Mesendoderm (in vitro differentiated cells): Measurements from ENCODE around the gene A1BG.

ENCODE experiments used
- DNase-seq: peaks from one replicate; pipeline ENCODE4 v3.0.0; 2013
- H2AK5ac ChIP-seq: 2 replicates; pipeline ENCODE4 v1.6.1; 2013; ENCODE audit warnings: low read length, inconsistent platforms
- H2BK120ac ChIP-seq: 2 replicates; pipeline ENCODE4 v1.6.1; 2013; ENCODE audit warnings: low read depth, mild to moderate bottlenecking, low read length, moderate library complexity, mixed read lengths
- H2BK15ac ChIP-seq: replicated peaks from 2 replicates; pipeline ENCODE4 v1.6.1; 2013; ENCODE audit warnings: low read depth, mild to moderate bottlenecking, moderate library complexity
- H2BK5ac ChIP-seq: 2 replicates; pipeline ENCODE4 v1.6.1; 2013; ENCODE audit warnings: low read length, inconsistent platforms
- H3K18ac ChIP-seq: 2 replicates; pipeline ENCODE4 v1.6.1; 2013; ENCODE audit warnings: mild to moderate bottlenecking, low read length, mixed read lengths
- H3K23ac ChIP-seq: one replicate; pipeline ENCODE4 v1.6.1; 2013; ENCODE audit warnings: low read length
- H3K27ac ChIP-seq: 2 replicates; pipeline ENCODE4 v1.5.1; 2013; ENCODE audit warnings: low read depth, mild to moderate bottlenecking, inconsistent platforms, low read length, moderate library complexity
- H3K27me3 ChIP-seq: 2 replicates; pipeline ENCODE4 v1.6.1; 2013; ENCODE audit warnings: low read length, control low read depth, mild to moderate bottlenecking, inconsistent platforms; ENCODE audit not compliant: insufficient read depth, poor library complexity
- H3K36me3 ChIP-seq: 2 replicates; pipeline ENCODE4 v1.6.1; 2013; ENCODE audit warnings: low read length, inconsistent platforms; ENCODE audit not compliant: control insufficient read depth, insufficient read depth
- H3K4ac ChIP-seq: one replicate; pipeline ENCODE4 v1.6.1; 2013; ENCODE audit warnings: low read depth, mild to moderate bottlenecking, low read length, moderate library complexity
- H3K4me1 ChIP-seq: 2 replicates; pipeline ENCODE4 v1.6.1; 2013; ENCODE audit warnings: low read depth, low read length, inconsistent platforms; ENCODE audit not compliant: control insufficient read depth
- H3K4me2 ChIP-seq: 2 replicates; pipeline ENCODE4 v1.6.1; 2013; ENCODE audit warnings: low read length
- H3K4me3 ChIP-seq: 2 replicates; pipeline ENCODE4 v1.5.1; 2013; ENCODE audit warnings: mild to moderate bottlenecking, low read length
- H3K56ac ChIP-seq: one replicate; pipeline ENCODE4 v1.6.1; 2013; ENCODE audit warnings: low read length
- H3K79me1 ChIP-seq: 2 replicates; pipeline ENCODE4 v1.6.1; 2013; ENCODE audit warnings: low read length, inconsistent platforms
- H3K79me2 ChIP-seq: 2 replicates; pipeline ENCODE4 v1.6.1; 2013; ENCODE audit warnings: mild to moderate bottlenecking, low read length; ENCODE audit not compliant: control insufficient read depth, insufficient read depth
- H3K9ac ChIP-seq: 2 replicates; pipeline ENCODE4 v1.6.1; 2013; ENCODE audit warnings: low read length, inconsistent platforms
- H4K5ac ChIP-seq: one replicate; pipeline ENCODE4 v1.6.1; 2013; ENCODE audit warnings: low read length
- H4K8ac ChIP-seq: one replicate; pipeline ENCODE4 v1.6.1; 2013; ENCODE audit warnings: low read depth, mild to moderate bottlenecking, control low read depth, low read length, moderate library complexity
- WGBS: extraction: QIAGEN DNeasy Blood & Tissue Kit; methylation state at CpG from one replicate; pipeline ENCODE4 v1.1.7; 2013; ENCODE audit warnings: low lambda C conversion rate, missing lambda C conversion rate; ENCODE audit not compliant: insufficient coverage; ENCODE audit errors: extremely low coverage; 5-methylcytosine and 5-hydroxymethylcytosine counted together

A1BG gene

GRCh38 chr19:58356766-58357480 is 3.6 kb upstream of the A1BG start:
- Histone ChIP-seq H4K8ac (no peak overlapping the region), H2BK5ac (no peak overlapping the region), H3K23ac (no peak overlapping the region), H3K4me2 (no peak overlapping the region), H3K4me1 (no peaks in the 10 kb centered on the region), H3K79me2 (no peaks in the 10 kb centered on the region), H3K4me3 (no peak overlapping the region), H3K36me3 (no peaks in the 10 kb centered on the region), H3K56ac (no peak overlapping the region), H4K5ac (no peak overlapping the region), H2BK15ac (no peak overlapping the region), H2BK120ac (no peak overlapping the region), H3K27me3 (no peaks in the 10 kb centered on the region), H3K27ac (no peak overlapping the region), H3K9ac (no peak overlapping the region), H3K4ac (no peak overlapping the region), H3K18ac (no peak overlapping the region), H2AK5ac (no peak overlapping the region), H3K79me1 (no peaks in the 10 kb centered on the region)
- no peak for DNase-seq
- WGBS, result no CpG with 5 or more reads among the region's 75 CpGs

DNA sequence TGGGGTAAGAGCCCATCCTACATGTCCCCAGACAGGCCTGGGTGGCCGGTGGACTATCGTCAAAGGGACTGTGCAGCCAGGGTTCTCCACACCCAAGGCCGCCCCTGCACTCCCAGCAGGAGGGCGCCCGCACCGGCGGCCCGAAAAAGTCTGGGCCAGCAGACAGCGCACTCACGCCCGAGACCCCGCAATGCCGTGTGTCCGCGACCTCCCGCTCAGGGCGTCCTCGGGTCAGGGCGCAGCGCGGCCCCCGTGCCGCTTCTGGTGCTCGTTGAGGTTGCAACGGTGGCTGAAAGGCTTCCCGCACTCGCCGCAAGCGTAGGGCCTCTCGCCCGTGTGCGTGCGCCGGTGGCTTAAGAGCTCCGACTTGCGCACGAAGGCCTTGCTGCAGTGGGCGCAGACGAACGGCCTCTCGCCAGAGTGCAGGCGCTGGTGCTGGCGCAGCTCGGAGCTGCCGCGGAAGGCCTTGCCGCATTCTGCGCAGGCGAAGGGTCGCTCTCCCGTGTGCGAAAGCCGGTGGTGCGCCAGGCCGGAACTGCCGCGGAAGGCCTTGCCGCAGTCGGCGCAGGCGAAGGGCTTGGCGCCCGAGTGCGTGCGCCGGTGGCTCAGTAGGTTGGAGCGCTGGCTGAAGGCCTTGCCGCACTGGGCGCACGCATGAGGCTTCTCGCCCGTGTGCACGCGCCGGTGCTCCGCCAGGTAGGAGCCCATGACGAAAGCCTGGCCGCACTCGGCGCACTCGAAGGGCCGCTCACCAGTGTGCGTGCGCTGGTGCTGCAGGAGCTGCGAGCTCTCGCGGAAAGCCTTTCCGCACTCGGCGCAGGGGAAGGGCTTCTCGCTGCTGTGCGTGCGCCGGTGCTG is 2.8 kb upstream of the A1BG start:
- Histone ChIP-seq H2BK15ac (no peak overlapping the region), H3K36me3 (no peaks in the 10 kb centered on the region), H3K27me3 (no peaks in the 10 kb centered on the region), H3K18ac (no peak overlapping the region), H3K9ac (no peak overlapping the region), H4K8ac (no peak overlapping the region), H3K4me2 (no peak overlapping the region), H3K4me1 (no peaks in the 10 kb centered on the region), H3K4ac (no peak overlapping the region), H2AK5ac (no peak overlapping the region), H2BK5ac (no peak overlapping the region), H2BK120ac (no peak overlapping the region), H3K79me2 (no peaks in the 10 kb centered on the region), H3K23ac (no peak overlapping the region), H3K27ac (no peak overlapping the region), H3K79me1 (no peaks in the 10 kb centered on the region), H3K56ac (no peak overlapping the region), H4K5ac (no peak overlapping the region), H3K4me3 (no peak overlapping the region)
- no CpG with 5 or more reads among the region's 94 CpGs for WGBS
- no peak for DNase-seq

DNA sequence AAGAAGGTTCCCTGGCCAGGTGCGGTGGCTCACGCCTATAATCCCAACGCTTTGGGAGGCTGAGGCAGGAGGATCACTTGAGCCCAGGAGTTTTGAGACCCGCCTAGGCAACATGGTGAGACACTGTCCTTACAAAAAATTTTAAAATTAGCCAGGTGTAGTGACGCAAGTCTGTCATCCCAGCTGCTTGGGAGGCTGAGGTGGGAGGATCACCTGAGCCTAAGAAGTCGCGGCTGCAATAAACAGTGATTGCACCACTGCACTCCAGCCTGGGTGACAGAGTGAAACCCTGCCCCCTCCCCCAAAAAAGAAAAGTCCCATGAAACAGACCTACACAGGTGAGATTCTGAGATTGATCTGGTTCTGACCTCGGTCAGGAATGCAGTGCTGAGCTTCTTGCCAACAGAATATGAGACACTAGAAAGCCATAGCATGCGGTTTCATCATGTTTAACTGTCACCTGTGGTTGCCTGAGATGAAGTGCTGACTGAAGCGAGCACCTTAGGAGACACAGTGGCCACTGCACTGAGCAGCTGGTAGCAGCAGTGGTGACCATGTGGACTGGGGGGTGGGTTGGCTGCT is 2.0 kb upstream of the A1BG start:
- no peak overlapping the region for H2AK5ac ChIP-seq
- no peak overlapping the region for H3K23ac ChIP-seq
- WGBS, result no CpG with 5 or more reads among the region's 10 CpGs

GRCh38 chr19:58354478-58355030 is 1.3 kb upstream of the A1BG start:
- Histone ChIP-seq H3K4me1 (no peaks in the 10 kb centered on the region), H2BK15ac (no peak overlapping the region), H2AK5ac (no peak overlapping the region), H3K79me2 (no peaks in the 10 kb centered on the region), H3K4ac (no peak overlapping the region), H3K27me3 (no peaks in the 10 kb centered on the region), H2BK5ac (no peak overlapping the region), H3K36me3 (no peaks in the 10 kb centered on the region), H3K56ac (no peak overlapping the region), H3K4me3 (no peak overlapping the region), H3K23ac (no peak overlapping the region), H4K5ac (no peak overlapping the region), H4K8ac (no peak overlapping the region), H3K4me2 (no peak overlapping the region), H2BK120ac (no peak overlapping the region), H3K9ac (no peak overlapping the region), H3K27ac (no peak overlapping the region), H3K79me1 (no peaks in the 10 kb centered on the region), H3K18ac (no peak overlapping the region)
- WGBS, result no CpG with 5 or more reads among the region's 6 CpGs
- no peak for DNase-seq

More for the DNA sequence above, 2.0 kb upstream of the A1BG start:
- no peak for DNase-seq
- H3K9ac ChIP-seq, result no peak overlapping the region
- no peak overlapping the region for H3K56ac ChIP-seq
- H3K27me3 ChIP-seq, result no peaks in the 10 kb centered on the region
- no peak overlapping the region for H2BK15ac ChIP-seq
- no peak overlapping the region for H3K4me2 ChIP-seq
- H2BK5ac ChIP-seq, result no peak overlapping the region
- H4K5ac ChIP-seq, result no peak overlapping the region
- no peak overlapping the region for H3K18ac ChIP-seq
- no peaks in the 10 kb centered on the region for H3K4me1 ChIP-seq
- H4K8ac ChIP-seq, result no peak overlapping the region
- no peak overlapping the region for H3K27ac ChIP-seq
- H3K4ac ChIP-seq, result no peak overlapping the region
- no peaks in the 10 kb centered on the region for H3K36me3 ChIP-seq
- H3K4me3 ChIP-seq, result no peak overlapping the region
- H2BK120ac ChIP-seq, result no peak overlapping the region
- H3K79me2 ChIP-seq, result no peaks in the 10 kb centered on the region
- no peaks in the 10 kb centered on the region for H3K79me1 ChIP-seq

DNA sequence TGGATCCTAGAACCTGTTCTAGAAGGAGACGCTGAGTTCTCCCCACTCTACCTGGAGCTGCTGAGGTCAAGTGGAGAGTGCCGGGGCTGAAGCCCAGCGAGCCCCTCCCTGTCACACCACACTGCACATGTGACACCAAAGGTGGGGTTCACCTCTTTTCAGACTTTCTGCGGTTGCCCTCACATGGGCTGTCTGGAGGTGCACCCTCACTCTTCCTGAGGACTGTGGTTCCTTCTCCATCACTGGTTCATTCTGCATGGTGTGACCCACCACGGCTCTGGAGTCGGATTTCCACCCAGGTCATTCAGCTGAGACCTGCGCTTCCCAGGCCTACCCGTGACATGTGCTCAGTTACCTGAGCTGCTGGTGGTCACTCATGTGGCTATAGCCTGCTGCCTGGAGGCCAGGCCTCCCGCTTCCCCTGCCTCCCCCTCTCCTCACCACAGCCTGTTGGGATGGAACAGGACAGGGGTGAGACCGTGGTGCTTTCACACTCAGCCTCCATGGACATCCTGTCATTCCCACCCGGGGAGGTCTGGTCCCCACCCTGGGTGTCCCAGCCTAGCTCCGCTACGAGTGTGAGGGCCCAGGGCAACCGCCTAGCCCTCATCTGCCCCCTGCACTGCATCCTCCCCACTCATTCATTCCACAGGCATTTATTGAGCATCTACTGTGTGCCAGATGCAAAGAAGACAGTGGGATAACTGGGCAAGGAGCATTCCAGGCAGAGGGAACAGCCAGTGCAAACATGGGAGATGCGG is 605 bp upstream of the A1BG start:
- no peak overlapping the region for H3K4me2 ChIP-seq
- no peak overlapping the region for H2BK15ac ChIP-seq
- H3K18ac ChIP-seq, result no peak overlapping the region
- no peak overlapping the region for H4K8ac ChIP-seq
- no peak overlapping the region for H3K9ac ChIP-seq
- no peak overlapping the region for H3K4me3 ChIP-seq
- H3K23ac ChIP-seq, result no peak overlapping the region
- no peak overlapping the region for H3K27ac ChIP-seq
- H3K56ac ChIP-seq, result no peak overlapping the region
- H3K4ac ChIP-seq, result no peak overlapping the region
- H2BK120ac ChIP-seq, result no peak overlapping the region
- H2BK5ac ChIP-seq, result no peak overlapping the region
- no peaks in the 10 kb centered on the region for H3K79me1 ChIP-seq
- H3K79me2 ChIP-seq, result no peaks in the 10 kb centered on the region
- DNase-seq, result no peak
- WGBS, result no CpG with 5 or more reads among the region's 15 CpGs
- H3K4me1 ChIP-seq, result no peaks in the 10 kb centered on the region
- no peaks in the 10 kb centered on the region for H3K36me3 ChIP-seq
- H4K5ac ChIP-seq, result no peak overlapping the region
- H3K27me3 ChIP-seq, result no peaks in the 10 kb centered on the region
- no peak overlapping the region for H2AK5ac ChIP-seq
